Measurements from ENCODE around the gene ZNF740.

Gene ZNF740

GRCh38 chr12:53232646-53233461, 52.3 kb downstream of the ZNF740 start:
- Histone ChIP-seq H3K4me3 (ENCODE audit: low read depth in 1 of 2, low read length in 2 of 2) (peak overlapping the region; percentile 31 to 60), H3K36me3 (ENCODE audit: control insufficient read depth in 1 of 2, insufficient read depth in 2 of 2, low read length in 2 of 2) (peaks cover 0 to 3% of the 10 kb centered on the region in 2 donors), H3K4me1 (ENCODE audit: control insufficient read depth in 1 of 2, insufficient read depth in 2 of 2, low read length in 2 of 2) (peaks cover 12 to 45% of the 10 kb centered on the region in 2 donors), H3K27ac (ENCODE audit: low read length) (no peak overlapping the region), H3K9me3 (ENCODE audit: control insufficient read depth in 1 of 2, low read length in 2 of 2) (no peaks in the 10 kb centered on the region), H3K27me3 (ENCODE audit: low read depth, low read length) (no peaks in the 10 kb centered on the region)

GRCh38 chr12:53233671-53234121, 53.2 kb downstream of the ZNF740 start:
- H3K4me1 ChIP-seq (ENCODE audit: control insufficient read depth in 1 of 2, insufficient read depth in 2 of 2, low read length in 2 of 2): peaks cover 12 to 45% of the 10 kb centered on the region in 2 donors
- peak overlapping the region in 1 of 2 donors; percentile 31 for H3K4me3 ChIP-seq (ENCODE audit: low read depth in 1 of 2, low read length in 2 of 2)
- H3K36me3 ChIP-seq (ENCODE audit: control insufficient read depth in 1 of 2, insufficient read depth in 2 of 2, low read length in 2 of 2): no peaks in the 10 kb centered on the region
- no peak overlapping the region for H3K27ac ChIP-seq (ENCODE audit: low read length)
- no peaks in the 10 kb centered on the region for H3K9me3 ChIP-seq (ENCODE audit: control insufficient read depth in 1 of 2, low read length in 2 of 2)
- H3K27me3 ChIP-seq (ENCODE audit: low read depth, low read length): no peaks in the 10 kb centered on the region

- Histone ChIP-seq H3K27ac (ENCODE audit: low read length) (no peak overlapping the region), H3K36me3 (ENCODE audit: control insufficient read depth in 1 of 2, insufficient read depth in 2 of 2, low read length in 2 of 2) (no peaks in the 10 kb centered on the region), H3K9me3 (ENCODE audit: control insufficient read depth in 1 of 2, low read length in 2 of 2) (no peaks in the 10 kb centered on the region), H3K4me3 (ENCODE audit: low read depth in 1 of 2, low read length in 2 of 2) (no peak overlapping the region), H3K27me3 (ENCODE audit: low read depth, low read length) (no peaks in the 10 kb centered on the region), H3K4me1 (ENCODE audit: control insufficient read depth in 1 of 2, insufficient read depth in 2 of 2, low read length in 2 of 2) (peaks cover 12 to 45% of the 10 kb centered on the region in 2 donors)
These were observed 53.9 kb downstream of the ZNF740 start for GRCh38 chr12:53234271-53234914.

GRCh38 chr12:53235164-53235563, 54.6 kb downstream of the ZNF740 start:
- Histone ChIP-seq H3K4me3 (ENCODE audit: low read depth in 1 of 2, low read length in 2 of 2) (no peak overlapping the region), H3K27ac (ENCODE audit: low read length) (no peak overlapping the region), H3K9me3 (ENCODE audit: control insufficient read depth in 1 of 2, low read length in 2 of 2) (no peaks in the 10 kb centered on the region), H3K27me3 (ENCODE audit: low read depth, low read length) (no peaks in the 10 kb centered on the region), H3K36me3 (ENCODE audit: control insufficient read depth in 1 of 2, insufficient read depth in 2 of 2, low read length in 2 of 2) (no peaks in the 10 kb centered on the region), H3K4me1 (ENCODE audit: control insufficient read depth in 1 of 2, insufficient read depth in 2 of 2, low read length in 2 of 2) (peaks cover 12 to 41% of the 10 kb centered on the region in 2 donors)

GRCh38 chr12:53235742-53236442, 55.4 kb downstream of the ZNF740 start:
- Histone ChIP-seq H3K4me1 (ENCODE audit: control insufficient read depth in 1 of 2, insufficient read depth in 2 of 2, low read length in 2 of 2) (peaks cover 12 to 34% of the 10 kb centered on the region in 2 donors), H3K27me3 (ENCODE audit: low read depth, low read length) (no peaks in the 10 kb centered on the region)

GRCh38 chr12:53236443-53237111, 56.1 kb downstream of the ZNF740 start:
- H3K36me3 ChIP-seq (ENCODE audit: control insufficient read depth in 1 of 2, insufficient read depth in 2 of 2, low read length in 2 of 2): no peaks in the 10 kb centered on the region
- H3K4me1 ChIP-seq (ENCODE audit: control insufficient read depth in 1 of 2, insufficient read depth in 2 of 2, low read length in 2 of 2): peaks cover 12 to 27% of the 10 kb centered on the region in 2 donors
- H3K4me3 ChIP-seq (ENCODE audit: low read depth in 1 of 2, low read length in 2 of 2): no peak overlapping the region
- H3K27me3 ChIP-seq (ENCODE audit: low read depth, low read length): no peaks in the 10 kb centered on the region
- no peaks in the 10 kb centered on the region for H3K9me3 ChIP-seq (ENCODE audit: control insufficient read depth in 1 of 2, low read length in 2 of 2)
- no peak overlapping the region for H3K27ac ChIP-seq (ENCODE audit: low read length)

More at GRCh38 chr12:53235742-53236442, 55.4 kb downstream of the ZNF740 start:
- no peak overlapping the region for H3K4me3 ChIP-seq (ENCODE audit: low read depth in 1 of 2, low read length in 2 of 2)
- H3K27ac ChIP-seq (ENCODE audit: low read length): no peak overlapping the region
- H3K36me3 ChIP-seq (ENCODE audit: control insufficient read depth in 1 of 2, insufficient read depth in 2 of 2, low read length in 2 of 2): no peaks in the 10 kb centered on the region
- no peaks in the 10 kb centered on the region for H3K9me3 ChIP-seq (ENCODE audit: control insufficient read depth in 1 of 2, low read length in 2 of 2)

- peaks cover 0 to under 1% of the 10 kb centered on the region in 2 donors for H3K4me1 ChIP-seq (ENCODE audit: control insufficient read depth in 1 of 2, insufficient read depth in 2 of 2, low read length in 2 of 2)
- no peaks in the 10 kb centered on the region for H3K36me3 ChIP-seq (ENCODE audit: control insufficient read depth in 1 of 2, insufficient read depth in 2 of 2, low read length in 2 of 2)
- H3K27ac ChIP-seq (ENCODE audit: low read length): no peak overlapping the region
- H3K4me3 ChIP-seq (ENCODE audit: low read depth in 1 of 2, low read length in 2 of 2): no peak overlapping the region
- H3K27me3 ChIP-seq (ENCODE audit: low read depth, low read length): no peaks in the 10 kb centered on the region
- H3K9me3 ChIP-seq (ENCODE audit: control insufficient read depth in 1 of 2, low read length in 2 of 2): no peaks in the 10 kb centered on the region
These were observed 59.2 kb downstream of the ZNF740 start for GRCh38 chr12:53239643-53240258.

GRCh38 chr12:53241623-53242412, 61.3 kb downstream of the ZNF740 start:
- Histone ChIP-seq H3K9me3 (ENCODE audit: control insufficient read depth in 1 of 2, low read length in 2 of 2) (no peaks in the 10 kb centered on the region), H3K27ac (ENCODE audit: low read length) (no peak overlapping the region), H3K4me1 (ENCODE audit: control insufficient read depth in 1 of 2, insufficient read depth in 2 of 2, low read length in 2 of 2) (no peaks in the 10 kb centered on the region), H3K27me3 (ENCODE audit: low read depth, low read length) (no peaks in the 10 kb centered on the region), H3K36me3 (ENCODE audit: control insufficient read depth in 1 of 2, insufficient read depth in 2 of 2, low read length in 2 of 2) (no peaks in the 10 kb centered on the region), H3K4me3 (ENCODE audit: low read depth in 1 of 2, low read length in 2 of 2) (no peak overlapping the region)

GRCh38 chr12:53244337-53244736, 63.8 kb downstream of the ZNF740 start:
- H3K36me3 ChIP-seq (ENCODE audit: control insufficient read depth in 1 of 2, insufficient read depth in 2 of 2, low read length in 2 of 2): no peaks in the 10 kb centered on the region
- no peak overlapping the region for H3K27ac ChIP-seq (ENCODE audit: low read length)
- no peak overlapping the region for H3K4me3 ChIP-seq (ENCODE audit: low read depth in 1 of 2, low read length in 2 of 2)
- H3K9me3 ChIP-seq (ENCODE audit: control insufficient read depth in 1 of 2, low read length in 2 of 2): no peaks in the 10 kb centered on the region
- no peaks in the 10 kb centered on the region for H3K27me3 ChIP-seq (ENCODE audit: low read depth, low read length)
- H3K4me1 ChIP-seq (ENCODE audit: control insufficient read depth in 1 of 2, insufficient read depth in 2 of 2, low read length in 2 of 2): no peaks in the 10 kb centered on the region

Data from muscle layer of duodenum (tissue), 2 donors.